CD4-positive, alpha-beta T cell treated with Interleukin-6 at 100 ng/mL for 8 hours (primary cell): ENCODE measurements around the gene SLC9C1.

Source experiments
- DNase-seq: peaks from one replicate; pipeline ENCODE4 v3.0.0-alpha.2; 2020; ENCODE audit warnings: mixed read lengths, low spot score

Gene SLC9C1

GRCh38 chr3:112306825-112307224, 12.8 kb upstream of the SLC9C1 start:
- DNase-seq: no peak

- no peak for DNase-seq
These were observed 10.6 kb upstream of the SLC9C1 start for GRCh38 chr3:112304611-112305010.

GRCh38 chr3:112303764-112304325, 9.8 kb upstream of the SLC9C1 start:
- peak; percentile 5 for DNase-seq

GRCh38 chr3:112302881-112303763, 9.1 kb upstream of the SLC9C1 start:
- no peak for DNase-seq

GRCh38 chr3:112302150-112302830, 8.3 kb upstream of the SLC9C1 start:
- DNase-seq: no peak

- no peak for DNase-seq
These were observed 4.8 kb upstream of the SLC9C1 start for GRCh38 chr3:112298781-112299180.

- no peak for DNase-seq
These were observed 3.7 kb upstream of the SLC9C1 start for GRCh38 chr3:112297714-112298113.

GRCh38 chr3:112289011-112289410, 5.0 kb downstream of the SLC9C1 start:
- DNase-seq: no peak

GRCh38 chr3:112280266-112280665, 13.8 kb downstream of the SLC9C1 start:
- no peak for DNase-seq

GRCh38 chr3:112273536-112273935, 20.5 kb downstream of the SLC9C1 start:
- no peak for DNase-seq

- no peak for DNase-seq
These were observed 32.3 kb downstream of the SLC9C1 start for GRCh38 chr3:112261742-112262141.

GRCh38 chr3:112260563-112260962, 33.5 kb downstream of the SLC9C1 start:
- no peak for DNase-seq

- no peak for DNase-seq
These were observed 40.6 kb downstream of the SLC9C1 start for GRCh38 chr3:112253301-112253971.

- DNase-seq: no peak
These were observed 46.1 kb downstream of the SLC9C1 start for GRCh38 chr3:112247900-112248299.

GRCh38 chr3:112247350-112247749, 46.7 kb downstream of the SLC9C1 start:
- no peak for DNase-seq

- no peak for DNase-seq
These were observed 60.9 kb downstream of the SLC9C1 start for GRCh38 chr3:112233083-112233482.

GRCh38 chr3:112231727-112232126, 62.3 kb downstream of the SLC9C1 start:
- no peak for DNase-seq

- no peak for DNase-seq
These were observed 64.0 kb downstream of the SLC9C1 start for GRCh38 chr3:112230033-112230432.

GRCh38 chr3:112228786-112229185, 65.2 kb downstream of the SLC9C1 start:
- no peak for DNase-seq

GRCh38 chr3:112200317-112200666, 93.7 kb downstream of the SLC9C1 start:
- DNase-seq: no peak

GRCh38 chr3:112199622-112200316, 94.2 kb downstream of the SLC9C1 start:
- no peak for DNase-seq

- DNase-seq: no peak
These were observed 96.9 kb downstream of the SLC9C1 start for GRCh38 chr3:112197131-112197530.
